ENCODE measurements around the gene ACVR1.

Gene ACVR1

DNA sequence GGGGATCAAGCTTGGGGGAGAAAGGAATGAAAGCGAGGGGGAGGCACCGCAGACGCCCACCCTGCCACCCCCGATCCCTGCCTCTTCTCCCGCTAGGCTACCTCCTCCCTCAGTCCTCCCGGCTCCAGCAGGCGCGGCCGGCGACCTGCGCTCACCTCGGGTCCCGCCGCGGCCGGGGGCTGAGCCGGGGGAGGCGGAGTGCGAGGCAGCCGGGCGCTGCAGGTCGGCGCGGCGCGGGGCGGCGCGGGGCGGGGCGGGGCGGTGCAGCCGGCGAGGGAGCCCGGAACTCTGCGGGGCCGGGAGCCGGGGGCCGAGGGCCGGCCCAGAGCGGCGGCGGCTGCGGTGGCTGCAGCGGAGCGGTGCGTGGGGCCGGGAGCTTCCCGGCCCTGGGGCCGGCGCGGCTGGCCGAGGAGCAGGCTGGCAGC, 477 bp downstream of the ACVR1 start:
- no peaks in the 10 kb centered on the region for H3K4me1 ChIP-seq
- H3K36me3 ChIP-seq = no peaks in the 10 kb centered on the region
- DNase-seq = no peak
- H3K9me3 ChIP-seq = no peaks in the 10 kb centered on the region
- H3K27me3 ChIP-seq = no peaks in the 10 kb centered on the region
- TF ChIP-seq, protein P1, sequence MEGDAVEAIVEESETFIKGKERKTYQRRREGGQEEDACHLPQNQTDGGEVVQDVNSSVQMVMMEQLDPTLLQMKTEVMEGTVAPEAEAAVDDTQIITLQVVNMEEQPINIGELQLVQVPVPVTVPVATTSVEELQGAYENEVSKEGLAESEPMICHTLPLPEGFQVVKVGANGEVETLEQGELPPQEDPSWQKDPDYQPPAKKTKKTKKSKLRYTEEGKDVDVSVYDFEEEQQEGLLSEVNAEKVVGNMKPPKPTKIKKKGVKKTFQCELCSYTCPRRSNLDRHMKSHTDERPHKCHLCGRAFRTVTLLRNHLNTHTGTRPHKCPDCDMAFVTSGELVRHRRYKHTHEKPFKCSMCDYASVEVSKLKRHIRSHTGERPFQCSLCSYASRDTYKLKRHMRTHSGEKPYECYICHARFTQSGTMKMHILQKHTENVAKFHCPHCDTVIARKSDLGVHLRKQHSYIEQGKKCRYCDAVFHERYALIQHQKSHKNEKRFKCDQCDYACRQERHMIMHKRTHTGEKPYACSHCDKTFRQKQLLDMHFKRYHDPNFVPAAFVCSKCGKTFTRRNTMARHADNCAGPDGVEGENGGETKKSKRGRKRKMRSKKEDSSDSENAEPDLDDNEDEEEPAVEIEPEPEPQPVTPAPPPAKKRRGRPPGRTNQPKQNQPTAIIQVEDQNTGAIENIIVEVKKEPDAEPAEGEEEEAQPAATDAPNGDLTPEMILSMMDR (IDR thresholded peaks at IDR 0.05; ENCODE audit: low read depth, low read length) = no peak
- H3K4me3 ChIP-seq (ENCODE audit: low read depth, low read length) = peak overlapping the region; percentile 64

DNA sequence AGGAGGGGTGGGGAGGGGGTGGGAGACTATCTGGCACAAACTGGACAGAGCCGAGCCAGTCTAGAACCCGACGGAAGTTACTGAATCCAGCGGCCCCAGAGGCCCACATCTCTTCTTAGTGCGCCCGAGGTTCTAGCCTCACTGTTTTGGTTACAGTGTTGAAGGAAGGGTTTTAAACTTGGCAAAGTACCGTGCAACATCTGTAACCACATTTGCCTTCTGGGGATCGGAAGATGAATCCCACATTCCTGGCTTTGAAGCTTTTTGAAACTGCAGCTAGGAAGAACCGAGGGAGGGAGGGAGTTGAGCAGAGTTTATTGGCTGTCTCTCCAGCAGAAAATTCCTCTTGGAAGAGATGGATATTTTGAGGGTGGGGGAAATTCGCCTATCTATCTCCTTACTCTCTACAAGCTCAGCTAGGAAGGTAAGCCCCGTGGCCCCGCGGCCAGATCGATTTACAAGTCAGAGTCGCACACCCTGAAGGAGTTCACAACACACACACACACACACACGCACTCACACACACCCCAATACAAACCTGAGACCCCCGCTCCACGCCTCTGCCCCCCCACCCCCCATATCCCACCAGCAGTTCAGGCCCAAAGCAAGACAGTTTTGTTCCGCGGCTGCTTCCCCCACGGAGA, 1.0 kb downstream of the ACVR1 start:
- peak overlapping the region; percentile 64 for H3K4me3 ChIP-seq (ENCODE audit: low read depth, low read length)
- H3K4me1 ChIP-seq = no peaks in the 10 kb centered on the region
- no peaks in the 10 kb centered on the region for H3K27me3 ChIP-seq
- H3K9me3 ChIP-seq = no peaks in the 10 kb centered on the region
- TF ChIP-seq, protein P1 (IDR thresholded peaks at IDR 0.05; ENCODE audit: low read depth, low read length) = no peak
- DNase-seq = peak; percentile 6
- no peaks in the 10 kb centered on the region for H3K36me3 ChIP-seq

DNA sequence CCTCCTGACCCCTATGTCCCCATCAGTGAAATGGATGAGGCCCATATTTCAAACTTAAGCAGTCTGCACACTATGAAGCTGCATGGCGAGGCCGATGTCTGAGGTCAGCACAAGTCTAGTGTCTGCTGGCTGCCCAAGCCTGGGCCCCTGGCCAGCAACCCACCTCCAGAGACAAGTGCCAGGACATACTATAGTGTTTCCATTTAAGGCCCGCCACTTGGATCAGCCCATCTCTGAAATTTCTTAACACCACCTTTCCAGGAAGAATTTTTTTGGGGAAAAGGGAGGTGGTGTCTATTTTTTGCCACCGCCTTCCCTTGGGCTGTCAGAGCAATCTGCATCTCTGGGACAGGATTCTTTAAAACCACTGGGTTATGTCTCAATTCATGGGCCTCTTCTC, 1.8 kb downstream of the ACVR1 start:
- TF ChIP-seq, protein P1 (IDR thresholded peaks at IDR 0.05; ENCODE audit: low read depth, low read length) = no peak

DNA sequence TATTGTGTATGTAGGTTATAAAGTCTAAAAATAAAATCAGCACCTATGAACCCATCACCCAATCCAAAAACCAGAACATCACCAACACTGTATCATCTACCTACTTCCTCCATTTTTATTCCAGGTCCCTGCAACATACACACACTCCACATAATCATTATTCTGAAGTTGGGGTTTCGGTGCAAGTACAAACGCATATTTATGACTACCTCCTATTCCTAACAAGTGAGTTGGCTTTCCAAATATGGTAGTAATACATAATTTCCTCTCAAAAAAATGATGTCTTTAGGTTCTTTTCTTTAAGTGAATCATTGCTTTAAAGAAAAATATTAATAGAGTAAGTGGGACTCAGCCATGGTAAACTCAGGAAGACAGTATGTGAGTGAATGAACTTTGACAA, 3.3 kb downstream of the ACVR1 start:
- Histone ChIP-seq H3K9me3 (no peaks in the 10 kb centered on the region), H3K27me3 (no peaks in the 10 kb centered on the region), H3K4me1 (no peaks in the 10 kb centered on the region), H3K4me3 (ENCODE audit: low read depth, low read length) (no peak overlapping the region), H3K36me3 (no peaks in the 10 kb centered on the region)
- DNase-seq = no peak
- TF ChIP-seq, protein P1 (IDR thresholded peaks at IDR 0.05; ENCODE audit: low read depth, low read length) = no peak

More for the DNA sequence above, 1.8 kb downstream of the ACVR1 start:
- Histone ChIP-seq H3K4me3 (ENCODE audit: low read depth, low read length) (peak overlapping the region; percentile 64), H3K9me3 (no peaks in the 10 kb centered on the region), H3K4me1 (no peaks in the 10 kb centered on the region), H3K27me3 (no peaks in the 10 kb centered on the region), H3K36me3 (no peaks in the 10 kb centered on the region)
- no peak for DNase-seq

DNA sequence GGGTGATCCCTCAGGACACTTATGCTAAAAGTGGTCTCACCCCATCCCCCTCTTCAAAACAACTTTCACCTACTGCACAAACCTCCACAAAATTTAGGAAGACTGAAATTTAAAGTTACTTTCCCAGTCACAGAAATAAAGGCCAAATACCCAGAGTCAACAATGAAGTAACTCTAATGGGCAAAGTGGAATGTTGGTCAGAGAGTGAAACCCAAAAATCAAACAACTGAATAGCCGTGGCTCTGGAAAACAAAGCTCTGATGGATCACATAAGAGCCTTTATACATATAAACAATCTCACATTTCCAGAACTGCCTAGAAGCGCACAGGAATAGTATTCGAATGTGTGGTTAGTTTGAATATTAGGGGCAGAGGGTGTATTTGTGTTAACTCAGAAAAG, 4.7 kb downstream of the ACVR1 start:
- DNase-seq = no peak
- Histone ChIP-seq H3K9me3 (no peaks in the 10 kb centered on the region), H3K4me1 (no peaks in the 10 kb centered on the region), H3K27me3 (no peaks in the 10 kb centered on the region), H3K4me3 (ENCODE audit: low read depth, low read length) (no peak overlapping the region), H3K36me3 (no peaks in the 10 kb centered on the region)
- TF ChIP-seq, protein P1 (IDR thresholded peaks at IDR 0.05; ENCODE audit: low read depth, low read length) = no peak

DNA sequence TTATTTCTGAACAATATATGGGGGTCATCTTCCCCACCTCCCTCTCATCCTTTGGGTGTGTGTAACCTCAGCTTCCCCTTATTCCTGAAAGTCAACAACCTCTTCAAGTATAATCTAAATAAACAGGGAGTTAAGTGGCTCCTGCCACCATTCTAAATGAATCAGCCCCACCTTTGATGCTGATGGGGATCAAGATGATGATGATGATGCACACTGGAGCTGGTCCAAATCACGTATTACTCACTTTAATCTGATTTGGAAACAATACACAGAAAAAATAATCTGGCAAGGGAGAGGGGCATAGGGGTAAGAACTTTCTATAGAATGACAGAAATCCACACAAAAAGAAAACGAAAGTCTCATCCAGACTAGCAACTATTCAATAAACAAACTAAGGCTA, 7.1 kb downstream of the ACVR1 start:
- TF ChIP-seq, protein P1 (IDR thresholded peaks at IDR 0.05; ENCODE audit: low read depth, low read length) = no peak
- DNase-seq = no peak

More for the DNA sequence above, 7.1 kb downstream of the ACVR1 start:
- no peak overlapping the region for H3K4me3 ChIP-seq (ENCODE audit: low read depth, low read length)
- H3K4me1 ChIP-seq = no peaks in the 10 kb centered on the region
- no peaks in the 10 kb centered on the region for H3K27me3 ChIP-seq
- no peaks in the 10 kb centered on the region for H3K36me3 ChIP-seq
- H3K9me3 ChIP-seq = no peaks in the 10 kb centered on the region
